HG03565 (cell line): Measurements from ENCODE around the gene HOXA6.

Experiments
- ATAC-seq: cut with Tn5 transposase; IDR thresholded peaks from one replicate; pipeline ENCODE4 v1.9.1; 2021; ENCODE audit warnings: mild to moderate bottlenecking, moderate library complexity; ENCODE audit not compliant: unreplicated experiment

Gene HOXA6

DNA sequence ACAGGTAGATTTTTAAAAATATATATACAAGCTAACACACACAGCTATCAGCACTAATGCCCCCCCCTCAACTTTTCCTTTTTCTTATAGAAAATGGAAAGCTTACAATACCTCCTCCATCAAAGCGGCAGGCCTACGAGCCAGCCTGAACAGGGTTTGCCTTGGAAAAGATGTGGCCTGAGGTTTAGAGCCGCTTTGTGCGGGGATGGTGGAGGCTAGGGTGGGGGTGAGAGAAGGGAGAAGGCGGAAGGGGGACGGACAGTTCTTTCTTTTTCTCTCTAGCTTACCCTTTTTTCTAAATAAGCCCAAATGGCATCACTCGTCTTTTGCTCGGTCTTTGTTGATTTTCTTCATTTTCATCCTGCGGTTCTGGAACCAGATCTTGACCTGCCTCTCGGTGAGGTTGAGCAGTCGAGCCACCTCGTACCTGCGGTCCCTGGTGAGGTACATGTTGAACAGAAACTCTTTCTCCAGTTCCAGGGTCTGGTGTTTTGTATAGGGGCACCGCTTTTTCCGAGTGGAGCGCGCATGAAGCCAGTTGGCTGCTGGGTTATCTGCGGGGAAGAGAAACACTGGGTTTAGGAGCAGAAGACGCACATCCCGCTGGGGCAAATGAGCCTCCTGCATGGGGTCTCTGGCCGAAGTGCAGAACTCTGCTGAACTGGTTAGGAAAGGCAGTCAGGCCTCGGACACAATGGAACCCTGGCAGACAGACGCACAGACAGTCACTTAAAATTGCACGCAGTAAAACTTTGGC lies 15.9 kb upstream of the HOXA6 start:
- ATAC-seq = no peak

DNA sequence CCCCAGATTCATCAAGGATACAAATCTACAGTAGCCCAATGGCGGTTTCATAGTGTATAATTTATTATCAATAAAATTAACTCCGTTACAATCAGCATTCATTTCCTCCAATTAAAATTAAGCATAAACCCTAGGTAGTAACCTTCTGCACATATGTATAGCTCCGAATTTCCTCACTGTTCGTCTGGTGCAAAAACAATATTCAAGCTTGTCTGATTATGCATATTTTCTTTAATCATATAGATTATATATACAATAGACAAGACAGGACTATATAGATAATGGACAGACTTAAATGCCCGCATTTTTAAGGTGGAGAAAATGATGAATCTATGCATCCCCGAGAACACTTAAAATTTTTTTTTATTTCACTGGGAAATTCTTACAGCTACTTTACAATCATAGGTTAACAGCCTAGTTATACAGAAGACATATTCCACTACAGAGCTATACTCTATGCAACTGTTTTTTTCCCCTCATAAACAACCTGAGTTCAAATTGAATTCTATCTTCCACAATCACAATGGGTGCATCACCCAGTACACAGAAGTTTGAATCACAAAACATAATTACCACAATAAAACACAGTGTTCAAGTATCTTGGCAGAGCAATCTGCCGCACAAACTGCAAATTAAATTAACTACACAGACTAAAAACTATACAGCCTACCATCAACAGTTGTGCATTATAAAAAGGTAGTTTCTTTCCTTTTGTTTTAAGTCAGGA lies 15.2 kb upstream of the HOXA6 start:
- no peak for ATAC-seq

DNA sequence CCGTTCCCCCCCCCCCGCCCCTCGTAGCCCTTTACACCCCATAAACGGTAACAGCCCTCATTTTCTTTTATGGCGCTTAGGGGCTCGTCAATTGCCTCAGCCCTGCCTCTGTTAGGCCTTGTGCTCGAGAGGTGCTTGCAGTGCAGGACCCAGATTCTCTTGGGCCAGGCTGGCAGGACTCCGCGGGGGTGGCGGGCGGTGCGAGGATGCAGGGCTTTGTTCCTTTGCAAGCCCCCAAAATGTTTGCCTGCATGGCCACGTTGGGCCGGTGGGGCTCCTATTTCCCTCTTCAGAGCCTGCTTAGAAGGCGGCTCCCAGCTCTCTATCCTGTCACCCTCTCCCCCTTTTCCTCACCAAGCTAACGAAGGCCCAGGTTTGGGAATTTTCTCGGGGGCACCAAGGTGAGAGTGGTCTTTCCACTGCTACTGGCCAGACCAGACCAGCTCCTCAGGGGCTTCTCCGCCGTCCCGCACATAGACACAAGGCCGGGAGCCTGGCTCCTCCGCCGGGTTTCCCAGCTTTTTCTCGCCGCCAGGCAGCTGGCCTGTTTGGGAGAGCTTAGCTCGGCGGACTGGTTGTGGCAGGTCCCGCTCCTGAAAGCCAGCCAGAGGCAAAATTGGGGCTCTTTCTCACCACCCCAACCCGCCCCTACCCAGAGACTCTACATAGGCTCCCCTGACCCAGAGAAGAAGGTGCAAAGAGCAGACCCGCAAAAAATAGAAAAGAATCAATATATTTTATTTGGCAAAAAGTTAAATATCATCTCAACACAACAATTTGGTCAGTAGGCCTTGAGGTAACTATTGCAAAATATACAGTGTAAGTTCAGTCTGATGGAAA lies 14.4 kb upstream of the HOXA6 start:
- ATAC-seq = no peak

DNA sequence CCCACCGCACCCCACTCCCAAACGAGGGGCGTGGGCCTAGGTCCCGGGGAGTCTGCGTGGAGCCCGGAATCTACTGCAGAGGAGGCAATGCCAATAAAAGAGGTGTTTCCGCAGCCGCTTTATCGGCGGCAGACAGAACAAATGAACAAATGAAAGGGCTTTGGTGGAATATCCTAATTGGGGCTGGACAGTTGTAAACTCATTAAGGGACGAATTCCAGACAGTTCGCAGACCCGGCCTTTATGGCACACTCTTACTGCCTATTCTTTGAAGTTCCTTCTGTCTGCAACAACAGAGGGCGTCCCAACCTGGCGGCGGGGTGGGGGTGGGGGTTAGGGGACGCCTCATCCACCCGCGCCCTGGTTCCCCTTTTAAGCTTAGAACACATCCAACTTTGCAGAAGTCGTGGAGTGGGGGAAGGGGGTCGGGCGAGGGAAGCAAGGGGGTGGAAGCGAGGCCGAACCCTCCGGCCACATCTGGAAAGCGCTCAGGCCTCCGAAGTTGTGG lies 13.7 kb upstream of the HOXA6 start:
- no peak for ATAC-seq

DNA sequence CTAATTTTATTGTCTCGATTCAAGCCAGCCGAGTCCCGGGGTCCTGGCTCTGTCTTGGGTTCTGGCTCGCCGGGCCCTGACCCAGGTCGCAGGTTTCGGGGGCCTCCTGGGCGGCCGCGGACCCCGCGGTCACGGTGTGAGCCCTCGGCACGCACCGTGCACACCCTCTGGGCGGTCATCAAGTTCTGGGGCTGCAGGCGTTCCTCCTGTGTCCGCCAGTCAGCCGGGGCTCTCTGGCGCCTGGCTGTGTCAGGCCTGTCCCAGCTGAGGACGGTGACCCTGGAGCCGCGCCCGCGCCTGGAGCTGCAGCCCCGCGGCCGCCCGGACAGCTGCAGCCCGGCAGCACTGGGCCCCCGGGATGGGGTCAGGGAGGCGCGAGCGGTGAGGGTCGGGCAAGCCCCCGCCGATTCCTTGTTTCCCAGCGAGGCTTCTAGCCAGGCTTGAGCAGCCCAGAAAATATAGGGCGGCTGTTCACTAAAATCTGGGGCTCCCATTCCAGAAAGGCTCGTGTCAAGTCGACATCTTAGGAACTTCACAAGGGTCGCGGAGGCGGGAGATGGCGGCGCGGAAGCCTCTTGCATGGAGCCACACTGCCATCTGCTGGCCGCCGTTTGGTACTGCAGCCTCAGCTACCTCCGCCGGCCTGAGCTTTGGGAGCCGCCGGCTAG lies 13.1 kb upstream of the HOXA6 start:
- ATAC-seq = peak; percentile 53

DNA sequence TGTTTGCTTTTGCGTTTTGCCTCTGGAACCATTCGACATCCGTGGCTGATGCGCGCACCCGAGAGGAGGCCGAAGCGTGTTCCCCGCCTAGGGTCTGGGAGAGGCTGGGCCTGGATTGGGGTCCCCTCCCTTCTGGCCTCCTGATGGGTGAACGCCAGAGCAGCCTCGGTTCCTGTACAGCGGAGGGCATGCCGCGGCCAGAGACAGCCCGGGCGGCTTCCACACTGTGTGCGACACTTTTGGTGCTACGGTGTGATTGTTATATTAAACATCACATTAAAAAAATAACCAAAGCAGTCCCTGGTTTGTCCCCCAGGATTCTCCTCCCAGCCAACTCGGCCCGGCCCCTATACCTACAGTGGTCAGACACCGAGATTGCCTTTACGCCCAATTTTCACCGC lies 12.6 kb upstream of the HOXA6 start:
- ATAC-seq = no peak

DNA sequence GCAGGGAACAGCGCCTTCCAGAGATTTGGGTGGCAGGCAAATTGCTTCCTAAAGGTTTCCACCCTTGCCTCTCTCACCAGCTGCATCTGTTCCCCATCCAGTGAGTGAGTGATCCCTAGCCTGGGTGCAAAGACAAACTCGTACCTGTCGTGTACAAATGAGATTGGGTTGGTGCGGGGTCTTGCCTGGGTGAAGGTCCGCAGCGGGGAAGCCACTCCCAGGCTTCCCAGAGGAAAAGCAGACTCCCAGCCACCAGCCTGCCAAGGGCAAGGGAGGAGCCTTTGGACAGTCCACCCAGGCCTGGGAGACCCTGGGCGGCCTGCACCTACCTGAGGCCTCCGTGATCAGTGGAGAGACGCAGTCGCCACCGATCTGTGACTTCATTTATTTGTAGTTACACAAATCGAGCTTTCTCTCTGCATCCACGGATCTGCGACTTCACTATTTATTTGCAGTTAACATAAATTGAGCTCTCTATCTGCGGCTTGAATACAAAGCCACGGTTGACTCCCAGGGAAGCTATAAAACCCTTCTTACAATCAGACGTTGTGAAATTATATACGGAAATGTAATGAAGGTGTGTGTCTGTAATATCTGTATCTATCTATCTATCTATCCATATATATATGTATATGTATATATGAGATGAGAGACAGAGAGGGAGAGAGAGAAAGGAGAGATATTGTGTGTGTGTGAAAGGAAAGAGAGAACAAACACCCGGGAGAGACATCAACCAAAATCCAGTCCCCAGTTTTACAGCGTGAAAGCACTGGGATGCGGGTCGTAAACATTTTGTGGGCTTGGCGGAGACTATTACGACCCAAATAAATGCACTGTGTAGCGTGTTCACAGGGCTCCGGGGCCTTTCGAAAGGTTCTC lies 11.9 kb upstream of the HOXA6 start:
- no peak for ATAC-seq

DNA sequence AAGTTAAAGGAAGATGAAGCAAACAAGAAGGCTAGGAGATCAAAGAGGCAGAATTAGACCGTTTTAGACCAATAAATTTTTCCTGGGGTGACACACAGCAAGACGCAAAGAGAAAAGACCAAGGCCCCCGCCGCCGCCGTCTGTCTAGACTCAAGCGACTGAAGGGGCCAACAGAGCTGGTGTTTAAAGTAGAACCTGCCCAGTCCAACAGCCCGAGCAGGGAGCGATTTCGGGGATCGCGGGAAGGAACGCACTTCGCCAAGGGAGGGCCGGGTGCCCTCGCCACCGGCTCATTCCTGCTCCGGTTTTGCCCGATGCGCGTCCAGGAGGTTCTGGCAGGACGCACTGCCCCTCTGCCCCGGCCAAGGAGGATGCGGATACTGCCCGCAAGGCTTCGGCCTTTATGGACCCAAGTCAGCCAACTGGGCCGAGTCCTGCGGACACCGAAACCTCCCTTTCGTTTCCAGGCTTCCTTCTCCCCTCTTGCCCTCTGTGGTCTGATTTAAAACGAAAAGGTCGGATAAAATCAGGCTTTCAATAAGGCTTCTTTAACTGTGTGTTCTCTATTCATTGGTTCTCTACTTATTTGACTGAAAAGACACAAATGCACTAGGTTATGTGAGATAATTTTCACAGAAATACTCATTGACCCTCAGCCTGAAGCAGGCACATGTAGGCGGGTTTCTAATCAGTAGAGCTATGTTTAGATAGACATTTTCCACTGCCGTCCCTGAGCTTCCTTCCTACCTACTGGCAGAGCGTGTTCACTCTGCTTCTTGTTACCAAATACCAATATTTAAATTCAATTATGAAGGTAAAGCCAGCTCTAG lies 11.1 kb upstream of the HOXA6 start:
- no peak for ATAC-seq

DNA sequence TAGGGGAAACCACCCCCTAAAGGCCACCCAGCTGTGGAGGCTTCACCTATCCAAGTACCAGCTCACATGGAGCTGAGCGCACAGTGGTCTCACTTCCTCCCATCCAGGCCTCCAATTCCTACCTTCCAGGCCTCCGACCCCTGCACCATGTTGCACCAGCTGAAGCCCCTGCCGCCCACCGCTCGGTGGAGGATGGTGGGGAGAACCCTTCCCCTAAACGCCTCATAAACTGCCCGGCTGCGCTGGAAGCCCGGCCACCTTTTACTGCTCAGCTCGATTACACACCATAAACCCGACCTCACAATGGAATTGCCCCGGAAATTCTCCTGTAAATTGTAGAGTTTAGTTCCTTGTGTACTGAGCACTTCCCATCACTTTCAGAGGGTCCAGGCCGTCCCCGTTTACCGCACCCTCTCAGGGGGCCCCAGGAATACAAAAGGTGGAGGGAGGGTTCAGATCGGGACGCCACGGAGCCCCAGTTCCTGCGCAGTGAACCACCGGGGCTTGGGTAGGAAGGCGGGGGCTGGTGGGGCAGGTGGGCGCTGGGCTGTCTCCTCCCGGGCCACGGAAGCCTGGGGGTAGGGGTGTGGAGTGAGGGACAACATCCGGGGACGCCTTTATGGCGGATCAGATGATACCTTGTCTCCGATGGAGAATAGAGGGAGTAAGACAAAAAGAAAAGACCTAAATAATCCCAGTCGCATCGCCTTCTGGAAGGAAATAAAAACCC lies 10.3 kb upstream of the HOXA6 start:
- no peak for ATAC-seq

DNA sequence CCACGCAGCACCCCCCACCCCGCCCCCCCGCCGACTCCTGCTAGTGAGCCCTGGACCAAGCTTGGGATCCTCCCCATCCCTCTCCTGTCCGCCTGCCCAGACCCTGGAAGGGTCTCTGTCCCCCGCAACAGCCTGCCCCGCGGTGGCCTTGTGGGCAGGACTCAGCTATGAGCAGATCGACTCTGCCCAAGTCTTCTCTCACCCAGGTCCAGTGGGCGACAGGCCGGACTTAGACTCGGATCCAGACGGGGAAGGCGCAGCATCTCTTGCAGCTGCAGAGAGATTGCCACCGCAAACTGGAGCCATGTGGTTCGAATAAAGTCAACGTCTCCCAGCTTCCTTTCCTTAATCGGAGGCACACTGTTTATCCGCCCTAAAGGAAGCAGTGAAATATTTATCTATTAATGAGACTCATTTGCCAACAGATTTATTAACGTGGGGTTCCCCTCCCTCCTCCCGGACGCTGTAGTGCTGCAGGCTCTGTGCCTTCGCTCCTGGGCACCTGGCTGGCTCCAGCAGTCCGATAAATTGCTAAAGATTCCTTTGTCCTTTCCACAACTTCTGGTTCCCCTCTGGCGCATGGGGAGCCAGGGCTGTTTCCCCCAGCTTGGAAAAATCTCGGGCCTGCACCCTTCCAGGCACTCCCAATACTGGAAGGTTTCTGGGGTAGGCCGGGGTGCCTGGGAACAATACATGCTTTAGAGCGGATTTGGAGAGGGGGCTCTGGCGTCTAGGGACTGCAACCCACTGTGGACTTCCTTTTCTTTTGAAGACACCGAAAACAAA lies 9.5 kb upstream of the HOXA6 start:
- ATAC-seq = no peak

DNA sequence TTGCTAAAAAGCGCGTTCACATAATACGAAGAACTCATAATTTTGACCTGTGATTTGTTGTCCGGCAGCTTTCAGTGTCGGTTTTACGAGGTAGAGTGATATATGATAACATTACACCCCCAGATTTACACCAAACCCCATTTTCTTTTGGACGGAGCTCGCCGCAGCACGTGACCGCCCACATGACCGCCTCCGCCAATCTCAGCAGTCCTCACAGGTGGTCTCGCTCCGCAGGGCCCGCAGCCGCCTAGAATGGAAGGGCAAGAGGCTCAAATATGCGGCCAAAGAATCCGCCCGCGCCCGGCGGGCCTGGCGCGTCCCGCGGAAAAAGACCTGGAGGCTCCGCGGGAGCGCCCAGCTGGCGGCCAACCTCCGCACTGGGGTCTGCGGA lies 8.9 kb upstream of the HOXA6 start, which contains the start of gene HOXA7:
Gene HOXA7, minus strand, starts transcription at position 168 of the 391 bp plus-strand sequence. Its CDS starts 130 bp downstream, at position 38.
- ATAC-seq = no peak

DNA sequence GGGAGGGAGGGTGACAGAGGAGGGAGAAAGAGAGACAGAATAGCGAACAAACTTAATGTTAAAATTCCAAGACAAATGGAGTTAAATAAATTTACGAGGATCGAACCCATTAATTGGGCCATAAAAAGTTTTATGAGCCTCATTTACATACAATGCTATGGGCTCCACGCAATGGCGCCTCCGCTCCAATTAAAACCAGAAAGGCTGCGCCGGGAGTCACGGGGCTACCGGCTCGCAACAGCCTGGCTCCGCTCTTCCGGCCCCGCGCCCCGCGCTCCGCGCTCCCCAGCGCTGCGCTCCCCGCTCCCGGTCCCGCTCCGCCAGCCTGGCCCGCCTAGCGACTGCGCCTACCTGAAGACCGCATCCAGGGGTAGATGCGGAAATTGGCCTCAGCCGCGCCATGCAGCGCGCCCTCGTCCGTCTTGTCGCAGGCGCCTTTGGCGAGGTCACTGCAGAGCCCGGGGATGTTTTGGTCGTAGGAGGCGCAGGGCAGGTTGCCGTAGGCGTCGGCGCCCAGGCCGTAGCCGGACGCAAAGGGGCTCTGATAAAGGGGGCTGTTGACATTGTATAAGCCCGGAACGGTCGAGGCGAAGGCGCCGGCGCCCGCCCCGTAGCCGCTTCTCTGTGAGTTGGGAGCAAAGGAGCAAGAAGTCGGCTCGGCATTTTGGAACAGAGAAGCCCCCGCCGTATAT lies 8.4 kb upstream of the HOXA6 start:
- ATAC-seq = no peak

DNA sequence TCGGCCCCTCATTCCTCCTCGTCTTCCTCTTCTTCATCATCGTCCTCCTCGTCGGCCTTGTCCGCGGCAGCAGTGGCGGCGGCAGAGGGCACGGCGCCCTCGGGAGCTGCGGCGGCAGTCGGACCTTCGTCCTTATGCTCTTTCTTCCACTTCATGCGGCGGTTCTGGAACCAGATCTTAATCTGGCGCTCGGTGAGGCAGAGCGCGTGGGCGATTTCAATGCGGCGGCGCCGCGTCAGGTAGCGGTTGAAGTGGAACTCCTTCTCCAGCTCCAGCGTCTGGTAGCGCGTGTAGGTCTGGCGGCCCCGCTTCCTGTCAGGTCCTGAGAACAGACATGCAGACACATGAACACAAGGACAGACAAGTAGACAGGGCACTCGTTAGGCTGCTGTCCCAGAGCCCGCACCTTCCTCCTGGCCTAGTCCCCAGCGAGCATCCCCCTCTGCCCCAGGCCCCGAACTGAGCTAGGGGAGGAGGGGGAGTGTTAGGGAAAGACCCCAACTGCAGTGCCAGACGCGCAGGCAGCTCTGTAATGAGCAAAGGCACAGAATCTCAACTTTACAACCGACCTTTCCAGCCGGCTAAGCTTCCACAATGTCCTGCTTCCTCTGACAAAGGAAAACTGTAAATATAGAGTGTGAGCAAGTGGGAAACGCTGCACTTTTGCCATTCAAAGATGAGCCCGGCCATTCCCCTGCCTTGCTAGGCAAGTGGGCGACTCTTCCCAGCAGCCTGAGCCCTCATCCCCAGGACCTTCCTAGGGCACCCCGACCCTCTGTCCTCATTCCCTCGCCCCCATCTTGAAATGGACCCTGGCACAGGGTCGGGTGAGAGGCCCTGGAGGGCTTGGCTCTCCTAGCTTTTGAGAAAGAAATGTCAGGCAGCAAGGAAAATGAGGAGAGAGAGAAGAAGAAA lies 7.6 kb upstream of the HOXA6 start:
- ATAC-seq = no peak

DNA sequence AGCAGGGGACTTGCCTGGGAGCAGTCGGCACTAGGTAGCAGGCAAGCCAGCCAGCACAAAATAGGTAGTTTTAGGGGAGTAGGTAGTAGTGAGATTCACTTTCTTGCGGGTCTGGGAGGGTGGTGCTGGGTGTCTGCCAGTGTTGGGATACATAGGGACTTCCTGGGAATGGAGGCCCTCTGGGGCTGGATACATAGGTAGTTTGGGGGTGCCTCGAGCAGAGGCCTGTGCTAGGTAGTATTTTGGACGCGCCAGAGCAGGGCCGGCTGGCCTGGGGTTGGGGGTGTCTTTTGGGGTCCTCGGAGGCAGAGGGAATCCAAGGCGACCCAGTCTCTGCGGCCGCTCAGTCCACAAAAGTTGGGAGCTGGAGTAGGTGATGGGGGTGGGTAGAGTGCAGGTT lies 6.8 kb upstream of the HOXA6 start:
- no peak for ATAC-seq

DNA sequence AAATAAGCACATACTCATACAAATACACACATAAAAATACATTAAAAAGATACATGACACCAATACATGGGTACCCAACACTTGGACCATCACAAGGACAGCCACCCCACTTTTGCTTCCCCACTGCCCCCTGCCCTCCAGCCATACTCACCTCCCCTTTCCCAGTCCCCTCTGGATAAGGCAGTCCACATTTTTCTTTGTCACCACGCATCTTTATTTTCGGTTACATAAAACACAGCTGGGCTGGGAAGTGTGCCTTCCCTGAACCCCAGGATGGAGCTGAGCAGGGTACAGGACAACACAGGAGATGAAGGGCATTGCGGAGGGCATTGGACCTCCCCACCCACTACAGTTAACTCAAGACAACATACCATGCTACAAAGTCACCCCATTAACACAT lies 6.0 kb upstream of the HOXA6 start:
- ATAC-seq = no peak
